Mucosa of gallbladder (tissue), 1 donor: ENCODE results near the gene OR52J3. TPM values are rescaled to one million over a fixed set of nuclear protein-coding genes. Genes with fewer than 3 reads are reported as not detected.

Experiments
- DNase-seq: peaks from one replicate; pipeline ENCODE4 v3.0.0-alpha.2; 2020; ENCODE audit warnings: low spot score
- total RNA-seq: library from RNA; stranded (reverse); gene quantifications from one replicate; pipeline ENCODE4 v1.2.1, GENCODE V29; 2021
- donor health status: DM: no; HTN: no; CAD: no.

OR52J3 gene
- total RNA-seq, 1 donor from 2014 or later = not detected

GRCh38 chr11:5092821-5093585, 46.7 kb downstream of the OR52J3 start:
- DNase-seq = no peak

DNA sequence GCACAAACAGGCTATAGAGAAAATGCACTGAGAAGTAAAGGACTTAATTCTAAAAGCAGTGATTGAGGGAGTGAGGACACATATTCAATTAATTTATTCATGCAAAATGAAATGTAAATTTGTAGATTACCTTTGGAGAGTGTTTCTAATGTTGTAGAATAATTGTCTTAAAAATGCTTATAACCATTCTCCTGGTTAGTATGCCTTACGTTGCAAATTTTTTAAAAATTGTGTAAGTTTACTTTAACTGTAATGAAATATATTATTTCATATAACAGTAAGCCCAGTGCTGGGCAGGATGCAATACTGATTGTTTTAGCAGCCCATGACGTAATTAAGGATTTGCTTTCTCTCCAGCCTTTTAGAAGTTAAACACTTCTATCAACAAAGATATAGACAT, 49.7 kb downstream of the OR52J3 start:
- DNase-seq = no peak

Other genes starting within 250 kb of the OR52J3 start
- gene OR52R1, start 242.1 kb upstream of the OR52J3 start, total RNA-seq = not detected
- not detected for gene OR51F2, start 225.2 kb upstream of the OR52J3 start, total RNA-seq
- not detected for gene OR51S1, start 197.3 kb upstream of the OR52J3 start, total RNA-seq
- gene OR51T1, start 164.6 kb upstream of the OR52J3 start, total RNA-seq = not detected
- not detected for gene OR51A7, start 142.7 kb upstream of the OR52J3 start, total RNA-seq
- gene OR51G2, start 127.2 kb upstream of the OR52J3 start, total RNA-seq = not detected
- not detected for gene OR51G1, start 122.2 kb upstream of the OR52J3 start, total RNA-seq
- gene OR51A4, start 98.9 kb upstream of the OR52J3 start, total RNA-seq = not detected
- gene OR51A2, start 90.8 kb upstream of the OR52J3 start, total RNA-seq = not detected
- gene OR51L1, start 51.7 kb upstream of the OR52J3 start, total RNA-seq = not detected
- not detected for gene OR52E2, start 13.1 kb downstream of the OR52J3 start, total RNA-seq
- gene OR52E1, start 23.0 kb downstream of the OR52J3 start, total RNA-seq = not detected
- gene OR52A5, start 91.8 kb downstream of the OR52J3 start, total RNA-seq = not detected
- gene OR52A1, start 108.2 kb downstream of the OR52J3 start, total RNA-seq = not detected
- gene OR51V1, start 154.2 kb downstream of the OR52J3 start, total RNA-seq = not detected
- 65.9 TPM for gene HBB, start 180.5 kb downstream of the OR52J3 start, total RNA-seq
- gene HBD, start 188.0 kb downstream of the OR52J3 start, total RNA-seq = 0.72 TPM
- gene HBG1, start 203.3 kb downstream of the OR52J3 start, total RNA-seq = 3.3 TPM
- gene HBG2, start 208.3 kb downstream of the OR52J3 start, total RNA-seq = 13.2 TPM
- gene HBE1, start 223.4 kb downstream of the OR52J3 start, total RNA-seq = 4.0 TPM